ENCODE measurements around the gene ABCC1. TPM values are rescaled to one million over a fixed set of nuclear protein-coding genes. Genes with fewer than 3 reads are reported as not detected.

Gene ABCC1
- total RNA-seq, 1 experiment from 2014 or later: 16.1 TPM

- ATAC-seq: peak; percentile 87
Observed at GRCh38 chr16:16014329-16015224, 65.2 kb downstream of the ABCC1 start.

GRCh38 chr16:16015849-16016248 is 66.4 kb downstream of the ABCC1 start:
- peaks cover 6% of the 10 kb centered on the region for H3K36me3 ChIP-seq (ENCODE audit: low read depth, low read length)
- H3K4me2 ChIP-seq (ENCODE audit: low read length): no peak overlapping the region
- no peak overlapping the region for H2AFZ ChIP-seq (ENCODE audit: low read length)
- no peaks in the 10 kb centered on the region for H3K9me3 ChIP-seq (ENCODE audit: low read length)
- peaks cover 15% of the 10 kb centered on the region; the same call in 1 of the 2 replicates for H3K79me2 ChIP-seq (ENCODE audit: low read length)
- H3K4me3 ChIP-seq (ENCODE audit: low read length): no peak overlapping the region
- no peaks in the 10 kb centered on the region for H4K20me1 ChIP-seq (ENCODE audit: low read length)
- TF ChIP-seq CTCF (conservative IDR thresholded peaks at IDR 0.05; ENCODE audit: low read depth, low read length) (no peak), EZH2 (IDR thresholded peaks at IDR 0.05; ENCODE audit: low read length, unreplicated experiment) (no peak), EZH2phosphoT487 (IDR thresholded peaks at IDR 0.05; ENCODE audit: borderline replicate concordance, low read length) (no peak)
- ChIA-PET CTCF (no interaction called here), POLR2A (ENCODE audit: unreplicated experiment) (no interaction called here)
- H3F3A ChIP-seq (ENCODE audit: low read length, unreplicated experiment): no peaks in the 10 kb centered on the region
- no peak for ATAC-seq
- intact Hi-C loops (cut with micrococcal nuclease): loop anchor here (5.0 to 10.0 kb wide), 2 partner anchors 69 to 141 kb away; partner anchors contain the start of gene ABCC1
- no peak overlapping the region for H3K27ac ChIP-seq (ENCODE audit: low read length)
- peaks cover 51% of the 10 kb centered on the region for H3K4me1 ChIP-seq (ENCODE audit: insufficient read depth, low read length)
- DNase-seq: no peak
- H3K27me3 ChIP-seq (ENCODE audit: low read length): no peaks in the 10 kb centered on the region
- BruUV-seq (replicated peaks): no TSS peak
- H3K9ac ChIP-seq (ENCODE audit: low read length): no peak overlapping the region
- H3K9me2 ChIP-seq (replicated peaks; ENCODE audit: low read length): no peaks in the 10 kb centered on the region

More at GRCh38 chr16:16014329-16015224, 65.2 kb downstream of the ABCC1 start:
- ChIA-PET POLR2A (ENCODE audit: unreplicated experiment) (no interaction called here), CTCF (no interaction called here)
- Histone ChIP-seq H4K20me1 (ENCODE audit: low read length) (no peaks in the 10 kb centered on the region), H3F3A (ENCODE audit: low read length, unreplicated experiment) (no peaks in the 10 kb centered on the region), H3K4me3 (ENCODE audit: low read length) (no peak overlapping the region), H3K27me3 (ENCODE audit: low read length) (no peaks in the 10 kb centered on the region), H3K27ac (ENCODE audit: low read length) (peak overlapping the region; percentile 9; the same call in 1 of the 2 replicates), H3K9ac (ENCODE audit: low read length) (no peak overlapping the region), H3K4me1 (ENCODE audit: insufficient read depth, low read length) (peaks cover 38% of the 10 kb centered on the region), H3K4me2 (ENCODE audit: low read length) (peak overlapping the region; percentile 37; the same call in 1 of the 2 replicates), H3K79me2 (ENCODE audit: low read length) (peaks cover 7% of the 10 kb centered on the region; the same call in 1 of the 2 replicates), H2AFZ (ENCODE audit: low read length) (no peak overlapping the region), H3K9me3 (ENCODE audit: low read length) (no peaks in the 10 kb centered on the region), H3K36me3 (ENCODE audit: low read depth, low read length) (peaks cover 3% of the 10 kb centered on the region), H3K9me2 (replicated peaks; ENCODE audit: low read length) (no peaks in the 10 kb centered on the region)
- intact Hi-C loops (cut with micrococcal nuclease): loop anchor here (5.0 to 10.0 kb wide), 2 partner anchors 67 to 140 kb away; partner anchors contain the start of gene ABCC1
- peak; percentile 88 for DNase-seq
- TF ChIP-seq CTCF (conservative IDR thresholded peaks at IDR 0.05; ENCODE audit: low read depth, low read length) (no peak), EZH2phosphoT487 (IDR thresholded peaks at IDR 0.05; ENCODE audit: borderline replicate concordance, low read length) (no peak), EZH2 (IDR thresholded peaks at IDR 0.05; ENCODE audit: low read length, unreplicated experiment) (no peak)
- BruUV-seq (replicated peaks): no TSS peak

Measured in PC-3 (cell line).